MM.1S (cell line): Measurements from ENCODE around the gene OLIG3.

ENCODE experiments used
- EZH2 ChIP-seq: fragments of 300-600 bp; sonication (generic); optimal IDR thresholded peaks from 2 replicates; pipeline ENCODE3; 2017; ENCODE audit warnings: low read depth, mild to moderate bottlenecking, antibody characterized with exemption, low read length, mixed read lengths
- TF ChIP-seq, protein P1 (sequence below): fragments of 300-600 bp; sonication (generic); IDR thresholded peaks from 2 replicates; pipeline ENCODE4 v1.5.1; 2016; ENCODE audit warnings: antibody characterized with exemption, low read length, mixed read lengths

DNA sequence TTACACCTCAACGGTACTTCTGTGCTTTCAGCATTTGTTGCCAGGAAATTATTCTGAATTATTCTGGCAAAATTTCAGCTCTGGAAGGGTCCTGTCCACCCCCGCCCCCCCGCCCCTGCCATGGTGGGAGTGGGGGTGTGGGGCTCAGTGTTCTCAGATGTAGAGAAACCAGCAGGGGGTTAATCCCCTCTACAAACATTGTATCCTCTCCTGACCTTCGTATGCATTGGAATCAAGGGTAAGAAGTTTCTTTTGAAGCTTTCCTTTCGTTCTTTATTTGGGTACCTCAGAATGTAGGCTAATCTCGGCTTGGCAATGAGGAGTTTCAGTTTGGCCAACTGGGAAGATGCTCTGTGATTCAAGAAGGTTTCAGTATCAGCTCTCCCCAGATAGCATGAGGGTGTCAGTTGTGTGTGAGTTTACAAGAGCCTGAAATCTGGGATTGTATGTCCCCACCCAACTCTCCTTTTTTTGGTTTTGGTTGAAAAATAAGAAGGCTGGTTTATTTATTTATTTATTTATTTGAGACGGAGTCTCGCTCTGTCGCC is 25.5 kb upstream of the OLIG3 start:
- TF ChIP-seq, protein P1, sequence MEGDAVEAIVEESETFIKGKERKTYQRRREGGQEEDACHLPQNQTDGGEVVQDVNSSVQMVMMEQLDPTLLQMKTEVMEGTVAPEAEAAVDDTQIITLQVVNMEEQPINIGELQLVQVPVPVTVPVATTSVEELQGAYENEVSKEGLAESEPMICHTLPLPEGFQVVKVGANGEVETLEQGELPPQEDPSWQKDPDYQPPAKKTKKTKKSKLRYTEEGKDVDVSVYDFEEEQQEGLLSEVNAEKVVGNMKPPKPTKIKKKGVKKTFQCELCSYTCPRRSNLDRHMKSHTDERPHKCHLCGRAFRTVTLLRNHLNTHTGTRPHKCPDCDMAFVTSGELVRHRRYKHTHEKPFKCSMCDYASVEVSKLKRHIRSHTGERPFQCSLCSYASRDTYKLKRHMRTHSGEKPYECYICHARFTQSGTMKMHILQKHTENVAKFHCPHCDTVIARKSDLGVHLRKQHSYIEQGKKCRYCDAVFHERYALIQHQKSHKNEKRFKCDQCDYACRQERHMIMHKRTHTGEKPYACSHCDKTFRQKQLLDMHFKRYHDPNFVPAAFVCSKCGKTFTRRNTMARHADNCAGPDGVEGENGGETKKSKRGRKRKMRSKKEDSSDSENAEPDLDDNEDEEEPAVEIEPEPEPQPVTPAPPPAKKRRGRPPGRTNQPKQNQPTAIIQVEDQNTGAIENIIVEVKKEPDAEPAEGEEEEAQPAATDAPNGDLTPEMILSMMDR = no peak
- no peak for TF ChIP-seq EZH2
